Esophagus muscularis mucosa (tissue), 3 donors: ENCODE measurements around the gene SLC39A3.

Experiments
- POLR2A ChIP-seq: fragments of 450-650 bp; IDR thresholded peaks from one replicate; pipeline ENCODE4 v1.6.1; 2017; ENCODE audit warnings: antibody characterized with exemption, moderate library complexity, mild to moderate bottlenecking, low read depth
- TF ChIP-seq, protein P1 (sequence below), 3 experiments: fragments of 200-600 bp in 2 of 3; fragments of 450-650 bp in 1 of 3; sonication (generic) in 2 of 3; IDR thresholded peaks; one replicate each; pipeline ENCODE4 v1.5.1; 2017 to 2019; ENCODE audit warnings: antibody characterized with exemption in 3 of 3, mild to moderate bottlenecking in 2 of 3, moderate library complexity in 1 of 3

DNA sequence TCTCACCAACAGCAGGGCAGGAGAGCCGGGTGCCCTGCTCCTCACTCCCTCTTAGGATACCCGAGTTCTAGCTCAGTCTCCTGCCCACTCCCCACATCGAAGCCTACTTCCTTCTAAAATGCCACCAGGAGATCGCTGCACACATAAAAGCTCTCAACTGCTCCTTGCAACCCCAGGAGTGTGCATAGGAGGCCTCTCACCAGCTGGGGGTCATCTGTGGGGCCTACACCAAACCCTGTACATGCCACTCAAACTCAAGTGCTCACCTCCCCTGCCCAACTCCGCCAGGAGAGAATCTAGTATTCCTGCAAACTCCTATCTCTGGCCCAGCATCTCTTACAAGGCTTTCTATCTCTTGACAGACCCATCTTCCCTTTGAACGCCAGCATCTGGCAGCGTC is 40.5 kb upstream of the SLC39A3 start:
- no peak for TF ChIP-seq POLR2A
- TF ChIP-seq, protein P1, sequence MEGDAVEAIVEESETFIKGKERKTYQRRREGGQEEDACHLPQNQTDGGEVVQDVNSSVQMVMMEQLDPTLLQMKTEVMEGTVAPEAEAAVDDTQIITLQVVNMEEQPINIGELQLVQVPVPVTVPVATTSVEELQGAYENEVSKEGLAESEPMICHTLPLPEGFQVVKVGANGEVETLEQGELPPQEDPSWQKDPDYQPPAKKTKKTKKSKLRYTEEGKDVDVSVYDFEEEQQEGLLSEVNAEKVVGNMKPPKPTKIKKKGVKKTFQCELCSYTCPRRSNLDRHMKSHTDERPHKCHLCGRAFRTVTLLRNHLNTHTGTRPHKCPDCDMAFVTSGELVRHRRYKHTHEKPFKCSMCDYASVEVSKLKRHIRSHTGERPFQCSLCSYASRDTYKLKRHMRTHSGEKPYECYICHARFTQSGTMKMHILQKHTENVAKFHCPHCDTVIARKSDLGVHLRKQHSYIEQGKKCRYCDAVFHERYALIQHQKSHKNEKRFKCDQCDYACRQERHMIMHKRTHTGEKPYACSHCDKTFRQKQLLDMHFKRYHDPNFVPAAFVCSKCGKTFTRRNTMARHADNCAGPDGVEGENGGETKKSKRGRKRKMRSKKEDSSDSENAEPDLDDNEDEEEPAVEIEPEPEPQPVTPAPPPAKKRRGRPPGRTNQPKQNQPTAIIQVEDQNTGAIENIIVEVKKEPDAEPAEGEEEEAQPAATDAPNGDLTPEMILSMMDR (IDR thresholded peaks at IDR 0.05) = no peak
